ENCODE measurements around the gene ADCY5.

ADCY5 gene

DNA sequence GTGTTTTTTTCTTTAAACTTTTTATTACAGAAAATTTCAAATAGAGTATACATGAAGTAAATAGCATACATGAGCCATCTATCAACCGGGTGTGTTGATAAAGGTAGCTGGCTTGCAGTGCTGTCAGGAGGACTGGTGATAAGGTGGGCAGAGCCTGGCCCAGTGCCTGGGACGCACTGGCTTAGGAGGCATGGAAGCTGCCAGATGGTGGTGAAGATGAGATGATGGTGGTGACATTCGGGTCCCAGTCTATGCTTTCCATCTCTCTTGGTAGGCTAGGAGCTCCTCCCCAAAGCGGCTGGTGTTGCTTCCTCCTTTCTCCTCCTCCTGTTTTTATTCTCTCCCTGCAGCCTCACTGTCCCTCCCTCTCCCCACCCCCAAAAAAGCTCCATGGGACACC is 101.7 kb downstream of the ADCY5 start:
- in situ Hi-C loops (cut with MboI; ENCODE audit: low sequenced_read_pairs), result loop anchor here (25.0 kb wide), 1 partner anchor 215 kb away; no protein-coding TSS in a partner anchor

GRCh38 chr3:123346021-123346420 is 102.9 kb downstream of the ADCY5 start:
- in situ Hi-C loops (cut with MboI; ENCODE audit: low sequenced_read_pairs), result loop anchor here (25.0 kb wide), 1 partner anchor 216 kb away; no protein-coding TSS in a partner anchor

- in situ Hi-C loops (cut with MboI; ENCODE audit: low sequenced_read_pairs), result loop anchor here (25.0 kb wide), 1 partner anchor 217 kb away; no protein-coding TSS in a partner anchor
These were observed 103.8 kb downstream of the ADCY5 start for GRCh38 chr3:123344907-123345594.

GRCh38 chr3:123344175-123344906 is 104.5 kb downstream of the ADCY5 start:
- in situ Hi-C loops (cut with MboI; ENCODE audit: low sequenced_read_pairs), result loop anchor here (25.0 kb wide), 1 partner anchor 218 kb away; no protein-coding TSS in a partner anchor

- in situ Hi-C loops (cut with MboI; ENCODE audit: low sequenced_read_pairs), result loop anchor here (25.0 kb wide), 1 partner anchor 219 kb away; no protein-coding TSS in a partner anchor
These were observed 105.4 kb downstream of the ADCY5 start for GRCh38 chr3:123343296-123344174.

- in situ Hi-C loops (cut with MboI; ENCODE audit: low sequenced_read_pairs), result loop anchor here (25.0 kb wide), 1 partner anchor 220 kb away; no protein-coding TSS in a partner anchor
These were observed 106.2 kb downstream of the ADCY5 start for GRCh38 chr3:123342631-123343080.

DNA sequence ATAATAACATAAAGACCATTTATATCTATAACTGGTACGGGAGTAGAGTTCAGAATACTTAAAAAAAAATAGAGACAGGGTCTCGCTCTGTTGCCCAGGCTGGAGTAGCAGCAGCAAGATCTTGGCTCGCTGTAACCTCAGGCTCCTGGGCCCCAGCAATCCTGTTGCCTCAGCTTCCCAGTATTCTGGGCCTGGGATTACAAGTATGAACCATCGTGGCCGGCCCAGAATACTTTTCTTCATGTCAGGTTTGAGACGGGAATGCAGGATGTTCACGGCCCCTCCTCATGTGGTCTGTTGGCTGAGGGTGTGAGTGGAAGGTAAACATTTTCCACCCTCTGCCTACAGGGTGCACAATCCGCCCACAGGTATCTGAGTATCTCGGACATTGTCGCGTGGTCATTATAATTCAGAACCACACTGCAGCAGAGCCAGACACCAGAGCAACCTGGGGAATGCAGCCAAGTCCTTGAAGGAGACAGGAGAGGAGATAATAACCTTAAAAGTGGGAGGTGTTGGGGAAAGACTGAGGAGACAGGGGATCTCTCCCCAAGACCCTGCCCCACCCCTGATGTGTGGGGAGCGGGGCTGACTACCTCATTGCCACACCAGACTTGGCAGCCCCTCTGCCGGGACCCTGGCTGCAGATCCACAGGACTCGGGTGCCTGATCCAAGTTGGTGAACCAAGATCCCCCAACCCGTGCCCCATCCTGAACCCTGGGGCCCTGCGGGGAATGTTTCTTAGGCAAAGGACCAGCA is 106.8 kb downstream of the ADCY5 start:
- in situ Hi-C loops (cut with MboI; ENCODE audit: low sequenced_read_pairs), result loop anchor here (25.0 kb wide), 1 partner anchor 220 kb away; no protein-coding TSS in a partner anchor

GRCh38 chr3:123340336-123340735 is 108.6 kb downstream of the ADCY5 start:
- in situ Hi-C loops (cut with MboI; ENCODE audit: low sequenced_read_pairs), result loop anchor here (25.0 kb wide), 1 partner anchor 222 kb away; no protein-coding TSS in a partner anchor

- in situ Hi-C loops (cut with MboI; ENCODE audit: low sequenced_read_pairs), result loop anchor here (25.0 kb wide), 1 partner anchor 223 kb away; no protein-coding TSS in a partner anchor
These were observed 109.6 kb downstream of the ADCY5 start for GRCh38 chr3:123339302-123339701.

DNA sequence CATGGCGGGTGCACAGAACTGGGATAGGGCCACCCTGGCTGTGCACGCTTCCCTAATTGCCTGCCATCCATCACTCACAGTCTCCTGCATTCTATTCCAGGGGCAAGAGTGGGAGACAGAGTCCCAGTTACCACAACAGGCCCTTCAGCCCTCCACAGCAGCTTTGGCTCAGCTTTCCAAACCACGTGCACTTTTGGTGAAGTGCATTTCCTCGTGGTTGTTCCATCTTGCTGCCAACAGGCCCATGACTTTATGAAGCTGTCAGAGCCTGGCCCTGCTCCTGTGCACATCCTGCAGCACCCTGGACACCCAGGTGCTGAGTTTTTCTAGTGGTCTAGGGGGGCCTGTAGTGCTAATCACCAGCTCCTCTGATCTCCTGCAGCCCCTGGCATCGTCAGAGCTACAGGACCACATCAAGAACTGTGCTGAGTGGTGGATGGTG is 110.2 kb downstream of the ADCY5 start:
- in situ Hi-C loops (cut with MboI; ENCODE audit: low sequenced_read_pairs), result loop anchor here (25.0 kb wide), 1 partner anchor 224 kb away; no protein-coding TSS in a partner anchor

DNA sequence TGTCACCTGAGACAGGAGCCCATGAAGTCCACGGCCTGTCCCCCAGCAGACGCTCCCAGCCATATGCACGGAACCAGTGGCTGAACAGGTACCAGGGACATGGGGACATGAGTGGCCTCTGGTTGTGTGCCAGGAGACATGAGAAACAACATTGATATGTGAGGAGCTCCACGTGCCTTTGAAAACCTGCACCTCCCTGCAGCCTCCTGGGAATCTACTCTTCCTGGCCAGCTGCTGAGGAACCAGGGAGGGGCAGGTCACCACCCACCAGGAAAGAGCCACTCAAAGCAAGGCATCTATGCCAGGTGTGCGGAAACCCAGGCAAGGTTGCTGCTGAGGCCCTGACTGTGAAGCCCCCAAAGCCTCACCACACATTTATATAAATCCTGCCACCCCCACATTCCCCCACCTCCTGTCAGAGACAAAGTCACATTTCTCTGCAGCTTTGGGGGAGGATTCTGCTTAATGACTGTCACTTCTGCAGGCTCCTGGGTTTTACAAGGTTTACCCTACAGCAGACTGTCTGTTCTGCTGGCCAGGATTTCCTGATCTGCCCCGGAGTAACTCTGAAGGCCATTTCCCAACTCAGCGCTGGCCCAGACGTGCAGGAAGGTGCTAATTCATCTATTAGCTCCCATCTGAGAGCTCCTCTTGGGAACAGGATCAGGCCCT is 110.8 kb downstream of the ADCY5 start:
- in situ Hi-C loops (cut with MboI; ENCODE audit: low sequenced_read_pairs), result loop anchor here (25.0 kb wide), 1 partner anchor 224 kb away; no protein-coding TSS in a partner anchor

DNA sequence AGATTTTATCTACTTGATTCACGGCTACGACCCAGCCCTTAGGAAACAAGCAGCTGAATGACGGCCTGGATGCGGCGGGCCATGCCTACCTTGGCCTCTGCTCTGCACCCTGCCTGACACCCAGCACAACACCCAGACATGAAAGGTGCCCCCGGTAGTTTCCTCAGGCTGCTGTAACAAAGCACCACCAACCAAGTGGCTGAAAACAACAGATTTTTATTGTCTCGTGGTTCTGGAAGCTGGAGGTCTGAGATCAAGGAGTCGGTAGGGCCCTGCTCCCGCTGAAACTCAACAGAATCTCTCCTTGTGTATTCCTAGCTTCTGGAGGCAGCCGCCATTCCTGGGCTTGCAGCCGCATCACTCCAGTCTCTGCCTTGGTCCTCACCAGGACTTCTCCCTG is 111.7 kb downstream of the ADCY5 start:
- in situ Hi-C loops (cut with MboI; ENCODE audit: low sequenced_read_pairs), result loop anchor here (25.0 kb wide), 1 partner anchor 225 kb away; no protein-coding TSS in a partner anchor

DNA sequence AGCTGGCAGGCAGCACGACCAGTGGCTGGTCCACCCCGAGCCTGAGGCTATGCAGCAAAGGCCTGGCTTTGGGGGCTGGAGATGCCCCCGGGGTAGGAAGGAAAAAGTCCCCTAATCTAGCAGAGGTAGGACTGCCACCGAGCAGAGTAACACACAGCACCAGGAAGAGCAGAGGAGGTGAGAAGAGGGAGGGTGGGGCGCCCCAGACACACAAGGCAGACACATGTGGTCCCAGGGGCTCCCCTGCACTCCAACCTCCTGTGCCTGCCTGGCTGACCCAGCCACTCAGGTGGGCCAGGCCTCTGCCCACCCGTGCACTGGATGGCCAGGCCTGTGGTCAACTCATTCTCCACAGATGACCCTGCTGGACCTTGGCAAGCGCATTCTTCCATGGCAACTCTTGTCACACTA is 112.4 kb downstream of the ADCY5 start:
- in situ Hi-C loops (cut with MboI; ENCODE audit: low sequenced_read_pairs), result loop anchor here (25.0 kb wide), 1 partner anchor 226 kb away; no protein-coding TSS in a partner anchor

GRCh38 chr3:123336001-123336400 is 112.9 kb downstream of the ADCY5 start:
- in situ Hi-C loops (cut with MboI; ENCODE audit: low sequenced_read_pairs), result loop anchor here (25.0 kb wide), 1 partner anchor 226 kb away; no protein-coding TSS in a partner anchor

GRCh38 chr3:123335007-123335670 is 113.8 kb downstream of the ADCY5 start:
- in situ Hi-C loops (cut with MboI; ENCODE audit: low sequenced_read_pairs), result loop anchor here (25.0 kb wide), 1 partner anchor 227 kb away; no protein-coding TSS in a partner anchor

DNA sequence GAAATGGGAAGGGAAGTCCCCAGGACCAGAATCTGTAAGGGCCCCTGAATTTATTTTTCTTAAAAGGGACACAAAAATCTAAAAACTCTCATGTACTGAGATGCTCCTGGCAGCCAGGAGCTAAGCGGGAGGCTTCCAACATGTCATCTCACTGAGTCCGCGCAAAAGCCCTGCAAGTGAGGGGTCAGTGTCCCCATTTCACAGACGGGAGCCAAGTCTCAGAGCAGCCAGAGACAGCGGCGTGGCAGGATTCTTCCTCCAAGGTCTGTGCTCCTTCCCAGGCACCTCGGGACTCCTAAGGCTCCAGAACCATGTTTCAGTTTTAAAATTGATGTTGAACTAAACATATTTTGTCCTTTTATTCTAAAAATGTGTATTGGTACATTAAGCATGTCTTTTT is 114.8 kb downstream of the ADCY5 start:
- in situ Hi-C loops (cut with MboI; ENCODE audit: low sequenced_read_pairs), result loop anchor here (25.0 kb wide), 1 partner anchor 228 kb away; no protein-coding TSS in a partner anchor

GRCh38 chr3:123333401-123333800 is 115.5 kb downstream of the ADCY5 start:
- in situ Hi-C loops (cut with MboI; ENCODE audit: low sequenced_read_pairs), result loop anchor here (25.0 kb wide), 1 partner anchor 229 kb away; no protein-coding TSS in a partner anchor

- in situ Hi-C loops (cut with MboI; ENCODE audit: low sequenced_read_pairs), result loop anchor here (25.0 kb wide), 1 partner anchor 230 kb away; no protein-coding TSS in a partner anchor
These were observed 116.7 kb downstream of the ADCY5 start for GRCh38 chr3:123332124-123332641.
